ENCODE measurements around the gene GASK1A. TPM values are rescaled to one million over a fixed set of nuclear protein-coding genes. Genes with fewer than 3 reads are reported as not detected.

Gene GASK1A
- total RNA-seq, 1 donor from 2014 or later: 2.1 TPM

- TF ChIP-seq CTCF (conservative IDR thresholded peaks at IDR 0.05): no peak
- H3K9me3 Mint-ChIP-seq: no peaks in the 10 kb centered on the region
- no peak for DNase-seq (ENCODE audit: low read depth, low spot score)
- no peak overlapping the region for H3K27ac Mint-ChIP-seq (ENCODE audit: unreplicated experiment)
- H3K4me1 Mint-ChIP-seq: peaks cover 5% of the 10 kb centered on the region
- no peaks in the 10 kb centered on the region for H3K36me3 Mint-ChIP-seq (ENCODE audit: low read depth)
- H3K27me3 Mint-ChIP-seq (ENCODE audit: low read depth): no peaks in the 10 kb centered on the region
- H3K4me3 Mint-ChIP-seq: no peak overlapping the region
These were observed 52.9 kb downstream of the GASK1A start for GRCh38 chr3:43031889-43032545.

GRCh38 chr3:43032646-43033628 lies 53.8 kb downstream of the GASK1A start:
- no peak overlapping the region for H3K4me3 Mint-ChIP-seq
- DNase-seq (ENCODE audit: low read depth, low spot score): no peak
- H3K36me3 Mint-ChIP-seq (ENCODE audit: low read depth): no peaks in the 10 kb centered on the region
- H3K27me3 Mint-ChIP-seq (ENCODE audit: low read depth): no peaks in the 10 kb centered on the region
- no peaks in the 10 kb centered on the region for H3K9me3 Mint-ChIP-seq
- TF ChIP-seq CTCF (conservative IDR thresholded peaks at IDR 0.05): no peak
- no peak overlapping the region for H3K27ac Mint-ChIP-seq (ENCODE audit: unreplicated experiment)
- H3K4me1 Mint-ChIP-seq: peaks cover 5% of the 10 kb centered on the region

GRCh38 chr3:43034200-43034599 lies 55.1 kb downstream of the GASK1A start:
- no peaks in the 10 kb centered on the region for H3K9me3 Mint-ChIP-seq
- H3K27me3 Mint-ChIP-seq (ENCODE audit: low read depth): no peaks in the 10 kb centered on the region
- no peak for TF ChIP-seq CTCF (conservative IDR thresholded peaks at IDR 0.05)
- H3K27ac Mint-ChIP-seq (ENCODE audit: unreplicated experiment): no peak overlapping the region
- no peak overlapping the region for H3K4me3 Mint-ChIP-seq
- DNase-seq (ENCODE audit: low read depth, low spot score): no peak
- H3K4me1 Mint-ChIP-seq: peaks cover 5% of the 10 kb centered on the region
- H3K36me3 Mint-ChIP-seq (ENCODE audit: low read depth): no peaks in the 10 kb centered on the region

- no peak for DNase-seq (ENCODE audit: low read depth, low spot score)
- no peaks in the 10 kb centered on the region for H3K36me3 Mint-ChIP-seq (ENCODE audit: low read depth)
- no peak overlapping the region for H3K4me3 Mint-ChIP-seq
- no peak overlapping the region for H3K27ac Mint-ChIP-seq (ENCODE audit: unreplicated experiment)
- H3K9me3 Mint-ChIP-seq: no peaks in the 10 kb centered on the region
- no peaks in the 10 kb centered on the region for H3K27me3 Mint-ChIP-seq (ENCODE audit: low read depth)
- H3K4me1 Mint-ChIP-seq: peaks cover 5% of the 10 kb centered on the region
- TF ChIP-seq CTCF (conservative IDR thresholded peaks at IDR 0.05): no peak
These were observed 55.8 kb downstream of the GASK1A start for GRCh38 chr3:43034911-43035310.

- Mint-ChIP-seq H3K36me3 (ENCODE audit: low read depth) (no peaks in the 10 kb centered on the region), H3K27ac (ENCODE audit: unreplicated experiment) (no peak overlapping the region), H3K4me3 (no peak overlapping the region), H3K27me3 (ENCODE audit: low read depth) (no peaks in the 10 kb centered on the region), H3K4me1 (peaks cover 5% of the 10 kb centered on the region), H3K9me3 (no peaks in the 10 kb centered on the region)
- no peak for TF ChIP-seq CTCF (conservative IDR thresholded peaks at IDR 0.05)
- DNase-seq (ENCODE audit: low read depth, low spot score): no peak
These were observed 56.8 kb downstream of the GASK1A start for GRCh38 chr3:43035801-43036365.

All from neural crest cell (in vitro differentiated cells).